ENCODE data around the gene TMEM234. TPM values are rescaled to one million over a fixed set of nuclear protein-coding genes. Genes with fewer than 3 reads are reported as not detected.

The TMEM234 gene
- total RNA-seq, 2 experiments from 2014 or later: 11.5 to 12.8 TPM

DNA sequence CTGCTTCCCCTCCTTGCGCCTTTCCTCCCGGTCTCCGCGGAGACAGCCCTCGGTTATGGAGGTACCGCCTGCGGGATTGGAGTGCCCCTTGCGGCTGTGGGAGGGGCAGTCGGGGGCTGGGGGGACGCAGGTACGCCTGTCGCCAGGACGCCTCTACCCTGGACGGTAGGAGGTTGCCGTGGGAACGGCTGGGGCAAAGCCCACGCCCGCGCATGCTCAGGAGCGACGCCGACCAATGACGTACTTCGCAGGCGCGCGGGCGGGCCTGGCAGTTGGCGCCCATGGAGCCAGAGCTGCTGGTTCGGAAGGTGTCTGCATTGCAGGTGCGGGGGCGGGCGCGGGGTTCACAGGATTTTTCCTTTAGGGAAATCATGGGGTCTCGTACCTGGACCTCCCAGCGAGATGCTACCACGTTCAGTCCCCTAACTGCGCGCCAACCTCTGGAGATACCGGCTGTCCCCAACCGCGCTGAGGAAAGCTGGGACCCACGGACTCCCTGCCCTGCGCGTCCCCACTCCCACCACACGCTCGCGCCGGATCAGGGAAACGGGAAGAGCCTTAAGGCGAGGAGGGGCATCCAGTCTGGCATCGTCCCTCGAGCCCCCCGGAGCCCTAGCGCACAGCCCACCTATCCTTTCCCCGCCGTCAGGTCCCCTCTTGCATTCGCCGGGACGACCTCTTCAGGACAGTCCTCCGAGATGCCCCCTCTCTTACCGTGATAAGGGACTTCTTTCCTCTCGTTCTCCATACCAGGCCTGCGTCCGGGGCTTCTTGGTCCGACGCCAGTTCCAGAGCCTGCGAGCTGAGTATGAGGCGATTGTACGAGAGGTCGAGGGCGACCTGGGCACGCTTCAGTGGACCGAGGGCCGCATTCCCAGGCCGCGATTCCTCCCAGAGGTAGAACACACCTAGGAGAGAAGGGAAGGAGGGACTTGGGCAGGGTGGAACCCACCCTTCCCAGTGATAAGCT lies 16.5 kb downstream of the TMEM234 start, which contains the start of gene IQCC:
TSS of gene IQCC (plus strand) at position 271 of the 970 bp plus-strand sequence. CDS start at position 282, 11 bp downstream.
- intact Hi-C loops (cut with DNase I, micrococcal nuclease): loop anchor here in 1 of 2 experiments (10.0 kb wide), 2 partner anchors 101 to 561 kb away; partner anchors contain the start of genes KPNA6 and PEF1
- Mint-ChIP-seq H3K36me3 (ENCODE audit: low read depth) (peaks cover 18% of the 10 kb centered on the region), H3K27me3 (no peaks in the 10 kb centered on the region), H3K4me1 (ENCODE audit: low read depth) (peaks cover 38% of the 10 kb centered on the region), H3K27ac (peak within 1 kb of the TSS; percentile 87), H3K4me3 (peak within 1 kb of the TSS; percentile 91), H3K9me3 (no peaks in the 10 kb centered on the region)
- CTCF ChIA-PET: interaction anchor here (0.7 to 2.0 kb wide), 5 partner anchors 9 to 195 kb away, joined by 3 to 8 read pairs (median 3); no protein-coding TSS in a partner anchor
- Histone ChIP-seq H3K4me1 (ENCODE audit: insufficient read depth, low read length) (peaks cover 55% of the 10 kb centered on the region), H3K27me3 (ENCODE audit: control insufficient read depth in 1 of 2, insufficient read depth in 2 of 2, low read length in 2 of 2) (no peaks in the 10 kb centered on the region), H3K4me3 (ENCODE audit: low read length) (peak within 1 kb of the TSS; percentile 90), H3K36me3 (ENCODE audit: insufficient read depth, low read length) (peaks cover 13% of the 10 kb centered on the region), H3K27ac (ENCODE audit: low read depth in 1 of 2, low read length in 2 of 2) (peak within 1 kb of the TSS; percentile 33 to 49), H3K9me3 (ENCODE audit: control insufficient read depth in 1 of 2, insufficient read depth in 1 of 2, low read length in 2 of 2) (no peaks in the 10 kb centered on the region)
- ATAC-seq (ENCODE audit: poor library complexity) (peak; percentile 59), DNase-seq (peak; percentile 72 to 95 (median 81))
- POLR2A ChIA-PET: interaction anchor here (0.7 to 2.8 kb wide), 11 partner anchors 8 to 189 kb away, joined by 3 to 14 read pairs (median 6); partner anchors contain the start of genes BSDC1, MARCKSL1 and TMEM39B
- TF ChIP-seq, protein P1, sequence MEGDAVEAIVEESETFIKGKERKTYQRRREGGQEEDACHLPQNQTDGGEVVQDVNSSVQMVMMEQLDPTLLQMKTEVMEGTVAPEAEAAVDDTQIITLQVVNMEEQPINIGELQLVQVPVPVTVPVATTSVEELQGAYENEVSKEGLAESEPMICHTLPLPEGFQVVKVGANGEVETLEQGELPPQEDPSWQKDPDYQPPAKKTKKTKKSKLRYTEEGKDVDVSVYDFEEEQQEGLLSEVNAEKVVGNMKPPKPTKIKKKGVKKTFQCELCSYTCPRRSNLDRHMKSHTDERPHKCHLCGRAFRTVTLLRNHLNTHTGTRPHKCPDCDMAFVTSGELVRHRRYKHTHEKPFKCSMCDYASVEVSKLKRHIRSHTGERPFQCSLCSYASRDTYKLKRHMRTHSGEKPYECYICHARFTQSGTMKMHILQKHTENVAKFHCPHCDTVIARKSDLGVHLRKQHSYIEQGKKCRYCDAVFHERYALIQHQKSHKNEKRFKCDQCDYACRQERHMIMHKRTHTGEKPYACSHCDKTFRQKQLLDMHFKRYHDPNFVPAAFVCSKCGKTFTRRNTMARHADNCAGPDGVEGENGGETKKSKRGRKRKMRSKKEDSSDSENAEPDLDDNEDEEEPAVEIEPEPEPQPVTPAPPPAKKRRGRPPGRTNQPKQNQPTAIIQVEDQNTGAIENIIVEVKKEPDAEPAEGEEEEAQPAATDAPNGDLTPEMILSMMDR (IDR thresholded peaks at IDR 0.05): no peak

DNA sequence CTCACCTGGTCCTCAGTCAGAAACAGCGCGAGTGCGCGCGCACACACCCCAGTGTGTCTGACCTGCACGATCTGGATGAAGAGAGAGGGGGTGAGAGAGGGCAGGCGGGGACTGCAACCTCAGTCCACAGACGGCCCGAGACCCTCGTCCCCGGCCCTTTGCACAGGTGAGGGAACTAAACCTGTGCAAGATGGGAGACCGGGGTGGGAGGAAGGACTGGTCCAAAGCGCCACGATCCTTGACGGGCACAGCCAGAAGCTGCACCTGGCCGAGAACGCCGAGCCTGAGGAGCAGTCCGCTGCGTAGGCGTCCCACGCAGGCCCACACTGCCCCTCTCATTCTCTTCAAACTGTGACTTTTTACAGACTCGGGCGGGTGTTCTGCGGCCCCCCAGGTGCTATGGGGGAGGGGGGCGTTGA lies 17.2 kb downstream of the TMEM234 start:
- H3K36me3 ChIP-seq (ENCODE audit: insufficient read depth, low read length): peaks cover 13% of the 10 kb centered on the region
- ATAC-seq (ENCODE audit: poor library complexity) (no peak), DNase-seq (peak in 2 of 14 experiments; percentile 2 to 46)
- Mint-ChIP-seq H3K4me1 (ENCODE audit: low read depth) (peaks cover 44% of the 10 kb centered on the region), H3K4me3 (peak overlapping the region; percentile 48), H3K36me3 (ENCODE audit: low read depth) (peaks cover 23% of the 10 kb centered on the region), H3K9me3 (no peaks in the 10 kb centered on the region), H3K27ac (peak overlapping the region; percentile 87), H3K27me3 (no peaks in the 10 kb centered on the region)
- TF ChIP-seq, protein P1 (IDR thresholded peaks at IDR 0.05): no peak
- H3K27me3 ChIP-seq (ENCODE audit: control insufficient read depth in 1 of 2, insufficient read depth in 2 of 2, low read length in 2 of 2): no peaks in the 10 kb centered on the region
- CTCF ChIA-PET: interaction anchor here (1.2 to 2.0 kb wide), 3 partner anchors 11 to 196 kb away, joined by 3 to 8 read pairs (median 4); no protein-coding TSS in a partner anchor
- intact Hi-C loops (cut with DNase I, micrococcal nuclease): loop anchor here (5.0 to 10.0 kb wide), 3 partner anchors 87 to 560 kb away; partner anchors contain the start of genes HDAC1 (in 1 of the 2), KPNA6 (in 1 of the 2) and PEF1 (in 1 of the 2)
- POLR2A ChIA-PET: interaction anchor here (0.7 to 2.8 kb wide), 8 partner anchors 9 to 190 kb away, joined by 3 to 14 read pairs (median 8); partner anchors contain the start of genes BSDC1, MARCKSL1 and TMEM39B
- peak overlapping the region; percentile 90 for H3K4me3 ChIP-seq (ENCODE audit: low read length)
- H3K9me3 ChIP-seq (ENCODE audit: control insufficient read depth in 1 of 2, insufficient read depth in 1 of 2, low read length in 2 of 2): no peaks in the 10 kb centered on the region
- peak overlapping the region; percentile 33 to 49 for H3K27ac ChIP-seq (ENCODE audit: low read depth in 1 of 2, low read length in 2 of 2)
- H3K4me1 ChIP-seq (ENCODE audit: insufficient read depth, low read length): peaks cover 62% of the 10 kb centered on the region
